Measurements from ENCODE around the gene VWA3B.
"Not testable (repeated sequence)": the region's sequence is repeated elsewhere in the genome, so short reads cannot be mapped to it uniquely, and the experiment has no call there.

The VWA3B gene

GRCh38 chr2:98085649-98086048 lies 1.3 kb upstream of the VWA3B start:
- no peak for DNase-seq
- in situ Hi-C loops (cut with MboI; ENCODE audit: low pct_unique_long_range_greater_than_20kb, low sequenced_read_pairs): no loop called here

GRCh38 chr2:98087447-98088020 lies 567 bp downstream of the VWA3B start:
- no peak for DNase-seq
- in situ Hi-C loops (cut with MboI; ENCODE audit: low pct_unique_long_range_greater_than_20kb, low sequenced_read_pairs): no loop called here

GRCh38 chr2:98088261-98088660 lies 1.3 kb downstream of the VWA3B start:
- DNase-seq: peak; percentile 84
- in situ Hi-C loops (cut with MboI; ENCODE audit: low pct_unique_long_range_greater_than_20kb, low sequenced_read_pairs): no loop called here

DNA sequence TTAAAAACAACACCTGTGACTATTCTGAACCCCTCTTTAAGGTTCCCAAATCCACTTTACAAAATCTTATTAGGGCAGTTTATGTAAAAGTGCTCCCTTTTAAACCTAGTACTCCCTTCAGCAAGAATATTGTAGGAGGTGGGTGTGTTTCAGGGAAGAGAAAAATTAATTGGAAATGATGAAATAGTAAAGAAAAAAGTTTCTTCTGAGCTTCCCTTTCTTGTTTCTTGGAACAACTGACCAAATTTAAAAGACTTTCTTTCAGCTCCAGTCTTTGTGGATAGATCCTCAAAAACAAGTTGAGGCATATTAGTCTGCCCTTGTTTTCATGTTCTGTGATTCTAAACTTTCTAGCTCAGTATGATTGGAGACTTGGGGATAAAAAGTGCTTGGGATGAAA lies 3.0 kb downstream of the VWA3B start:
- DNase-seq: no peak
- in situ Hi-C loops (cut with MboI; ENCODE audit: low pct_unique_long_range_greater_than_20kb, low sequenced_read_pairs): no loop called here

- in situ Hi-C loops (cut with MboI; ENCODE audit: low pct_unique_long_range_greater_than_20kb, low sequenced_read_pairs): no loop called here
- DNase-seq: no peak
Observed at GRCh38 chr2:98090951-98091350, 4.0 kb downstream of the VWA3B start.

- peak; percentile 43 for DNase-seq
- in situ Hi-C loops (cut with MboI; ENCODE audit: low pct_unique_long_range_greater_than_20kb, low sequenced_read_pairs): no loop called here
Observed at GRCh38 chr2:98091738-98092137, 4.8 kb downstream of the VWA3B start.

DNA sequence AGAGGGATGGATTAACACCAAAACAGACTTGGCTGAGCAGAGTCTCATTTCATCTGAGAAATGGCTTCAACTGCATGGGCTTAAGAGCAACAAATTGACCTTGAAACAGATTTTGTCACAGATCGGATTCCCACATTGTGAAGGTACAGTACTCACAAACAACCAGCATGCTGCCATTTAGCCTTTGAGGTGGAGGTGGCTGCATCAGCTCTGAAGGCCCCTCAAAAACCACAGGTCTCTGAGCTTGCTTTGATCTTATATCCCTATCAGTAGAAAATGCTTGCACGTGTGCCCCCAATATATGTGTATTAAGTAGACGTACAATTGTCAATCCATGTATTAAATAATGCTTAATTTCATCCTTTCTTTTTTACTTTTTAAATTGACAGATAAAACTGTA lies 6.2 kb downstream of the VWA3B start:
- no peak for DNase-seq
- in situ Hi-C loops (cut with MboI; ENCODE audit: low pct_unique_long_range_greater_than_20kb, low sequenced_read_pairs): no loop called here

GRCh38 chr2:98093611-98094010 lies 6.6 kb downstream of the VWA3B start:
- in situ Hi-C loops (cut with MboI; ENCODE audit: low pct_unique_long_range_greater_than_20kb, low sequenced_read_pairs): no loop called here
- DNase-seq: no peak

DNA sequence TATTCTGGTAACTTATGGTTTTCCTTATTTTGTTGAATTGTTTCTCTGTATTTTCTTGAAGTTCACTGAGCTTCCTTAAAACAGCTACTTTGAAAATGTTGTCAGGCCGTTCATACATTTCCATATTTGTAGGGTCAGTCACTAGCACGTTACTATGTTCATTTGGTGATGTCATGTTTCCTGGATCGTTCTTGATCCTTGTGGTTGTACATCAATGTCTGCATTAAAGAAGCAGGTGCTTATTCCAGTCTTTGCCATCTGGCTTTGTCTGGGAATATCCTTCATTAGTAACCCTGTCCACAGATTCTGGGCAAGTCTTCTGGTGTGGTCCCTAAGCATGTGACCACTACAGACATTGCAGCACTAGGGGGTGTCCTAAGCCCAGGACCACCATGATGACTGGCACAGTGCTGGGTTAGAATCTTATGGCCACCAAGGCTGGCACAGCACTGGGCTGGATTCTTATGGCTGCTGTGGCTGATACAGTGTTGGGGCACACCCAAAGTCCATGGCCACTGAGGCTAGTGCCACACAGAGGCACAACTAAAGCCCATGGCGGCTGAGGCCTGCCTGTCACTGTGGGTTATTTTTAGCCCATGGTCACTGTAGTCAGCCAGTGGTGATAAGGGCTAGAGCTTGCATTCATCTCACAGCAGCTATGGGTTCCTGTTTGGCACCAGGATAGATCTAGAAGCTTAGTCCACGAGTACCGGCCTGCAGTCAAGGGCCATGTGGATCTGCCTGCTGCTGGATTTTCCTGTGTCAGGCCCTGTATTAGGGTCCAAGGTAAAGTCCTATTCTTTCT lies 13.2 kb downstream of the VWA3B start:
- in situ Hi-C loops (cut with MboI; ENCODE audit: low pct_unique_long_range_greater_than_20kb, low sequenced_read_pairs): no loop called here
- DNase-seq: no peak

DNA sequence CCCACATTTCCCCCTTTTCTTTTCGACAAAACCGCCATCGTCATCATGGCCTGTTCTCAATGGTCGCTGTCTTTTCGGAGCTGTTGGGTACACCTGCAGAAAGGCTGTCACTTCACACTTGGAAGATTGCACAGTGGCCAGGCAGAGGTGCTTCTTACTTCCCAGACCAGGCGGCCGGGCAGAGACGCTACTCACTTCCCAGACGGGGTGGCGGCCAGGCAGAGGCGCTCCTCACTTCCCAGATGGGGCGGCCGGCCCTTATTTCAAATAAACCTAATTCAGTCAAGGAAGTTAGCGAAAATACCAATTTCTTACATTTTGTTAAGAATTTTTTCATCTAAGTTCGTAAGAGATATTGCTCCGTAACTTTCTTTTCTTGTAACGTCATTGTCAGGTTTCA lies 15.3 kb downstream of the VWA3B start:
- DNase-seq; in situ Hi-C loops (cut with MboI; ENCODE audit: low pct_unique_long_range_greater_than_20kb, low sequenced_read_pairs): not testable (repeated sequence)

DNA sequence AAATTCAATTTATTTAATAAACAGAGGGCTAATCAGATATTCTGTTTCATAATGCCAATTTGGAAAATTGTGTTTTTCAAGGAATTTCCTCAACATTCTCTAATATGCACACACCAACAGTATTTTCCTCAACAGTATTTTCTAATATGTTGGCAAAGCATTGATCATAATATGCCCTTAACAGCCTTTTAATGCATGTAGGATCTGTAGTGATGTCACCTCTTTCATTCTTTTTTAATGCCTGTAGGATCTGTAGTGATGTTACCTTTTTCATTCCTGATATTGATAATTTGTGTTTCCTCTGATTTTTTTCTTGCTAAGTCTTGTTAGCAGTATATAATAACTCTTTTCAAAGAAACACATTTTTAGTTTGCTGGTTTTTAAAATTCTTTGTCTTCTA lies 15.9 kb downstream of the VWA3B start:
- DNase-seq: no peak
- in situ Hi-C loops (cut with MboI; ENCODE audit: low pct_unique_long_range_greater_than_20kb, low sequenced_read_pairs): no loop called here

GRCh38 chr2:98108110-98108509 lies 21.1 kb downstream of the VWA3B start:
- DNase-seq: no peak
- in situ Hi-C loops (cut with MboI; ENCODE audit: low pct_unique_long_range_greater_than_20kb, low sequenced_read_pairs): no loop called here

DNA sequence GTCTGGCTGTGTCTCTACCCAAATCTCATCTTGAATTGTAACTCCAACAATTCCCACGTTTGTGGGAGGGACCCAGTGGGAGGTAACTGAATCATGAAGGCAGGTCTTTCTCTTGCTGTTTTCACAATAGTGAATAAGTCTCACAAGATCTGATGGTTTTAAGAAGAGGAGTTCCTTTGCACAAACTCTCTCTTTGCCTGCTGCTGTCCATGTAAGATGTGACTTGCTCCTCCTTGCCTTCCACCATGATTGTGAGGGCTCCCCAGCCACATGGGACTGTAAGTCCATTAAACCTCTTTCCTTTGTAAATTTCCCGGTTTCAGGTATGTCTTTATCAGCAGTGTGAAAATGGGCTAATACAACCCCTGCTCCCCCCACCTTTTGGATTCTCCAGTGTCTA lies 23.8 kb downstream of the VWA3B start:
- DNase-seq: no peak
- in situ Hi-C loops (cut with MboI; ENCODE audit: low pct_unique_long_range_greater_than_20kb, low sequenced_read_pairs): no loop called here

- in situ Hi-C loops (cut with MboI; ENCODE audit: low pct_unique_long_range_greater_than_20kb, low sequenced_read_pairs): no loop called here
- DNase-seq: no peak
Observed at GRCh38 chr2:98114643-98115330, 27.8 kb downstream of the VWA3B start.

DNA sequence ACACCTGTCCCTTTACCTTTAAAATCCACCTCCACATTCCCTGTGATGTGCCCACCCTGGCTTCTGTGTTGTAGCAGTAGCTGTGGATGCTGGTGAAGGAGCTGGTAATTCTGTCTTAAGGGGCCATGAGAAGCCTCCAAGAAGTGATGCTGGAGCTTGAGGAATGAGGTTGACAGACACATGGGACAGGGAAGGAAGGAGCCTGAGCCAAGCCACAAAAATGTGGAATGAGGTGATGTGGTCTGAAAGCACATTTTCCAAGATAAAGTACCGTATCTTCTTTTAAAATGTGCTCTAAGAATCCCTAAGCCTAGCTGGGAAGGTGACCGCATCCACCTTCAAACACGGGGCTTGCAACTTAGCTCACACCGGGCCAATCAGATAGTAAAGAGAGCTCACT lies 31.2 kb downstream of the VWA3B start:
- in situ Hi-C loops (cut with MboI; ENCODE audit: low pct_unique_long_range_greater_than_20kb, low sequenced_read_pairs): no loop called here
- no peak for DNase-seq

DNA sequence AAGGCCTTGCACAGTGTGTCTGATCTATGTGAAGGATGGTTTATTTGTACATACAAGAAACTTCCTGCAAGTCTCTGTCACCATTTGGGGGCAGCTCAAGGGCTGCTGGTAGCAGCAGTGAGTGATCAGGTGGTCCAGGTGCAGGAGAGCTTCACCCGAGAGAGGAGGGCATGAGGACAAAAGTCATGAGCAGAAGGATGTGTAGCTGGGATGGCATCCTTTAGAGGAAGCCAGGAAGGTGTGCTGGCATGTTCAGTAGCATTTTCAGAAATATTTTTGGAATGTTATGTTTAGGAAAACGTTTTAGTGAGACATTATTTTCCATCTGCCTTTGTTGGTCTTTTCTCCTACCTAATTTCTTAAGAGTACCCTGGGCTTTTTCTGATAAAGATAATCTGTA lies 31.9 kb downstream of the VWA3B start:
- in situ Hi-C loops (cut with MboI; ENCODE audit: low pct_unique_long_range_greater_than_20kb, low sequenced_read_pairs): no loop called here
- DNase-seq: no peak

DNA sequence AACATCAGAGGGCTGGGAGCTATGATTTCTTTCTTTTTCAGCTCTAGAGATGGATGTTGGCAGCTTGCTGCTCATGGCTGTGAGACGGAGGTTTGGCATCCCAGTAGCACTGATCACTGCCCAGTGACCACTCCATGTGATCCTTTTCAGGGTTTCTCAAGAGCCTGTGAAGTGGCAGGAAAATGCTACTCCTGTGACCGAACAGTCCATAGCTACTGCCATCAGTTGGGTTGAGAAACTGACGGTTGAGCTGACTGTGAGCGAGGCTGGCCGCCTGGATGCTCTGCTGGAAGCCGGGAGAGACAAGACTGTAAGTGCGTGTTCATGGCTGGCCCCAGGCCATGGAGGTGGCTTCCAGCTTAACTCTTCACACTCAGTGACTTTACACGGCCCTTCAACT lies 34.2 kb downstream of the VWA3B start:
- in situ Hi-C loops (cut with MboI; ENCODE audit: low pct_unique_long_range_greater_than_20kb, low sequenced_read_pairs): no loop called here
- DNase-seq: no peak

GRCh38 chr2:98122524-98122923 lies 35.6 kb downstream of the VWA3B start:
- in situ Hi-C loops (cut with MboI; ENCODE audit: low pct_unique_long_range_greater_than_20kb, low sequenced_read_pairs): no loop called here
- DNase-seq: no peak

GRCh38 chr2:98123286-98123685 lies 36.3 kb downstream of the VWA3B start:
- in situ Hi-C loops (cut with MboI; ENCODE audit: low pct_unique_long_range_greater_than_20kb, low sequenced_read_pairs): no loop called here
- peak; percentile 45 for DNase-seq

DNA sequence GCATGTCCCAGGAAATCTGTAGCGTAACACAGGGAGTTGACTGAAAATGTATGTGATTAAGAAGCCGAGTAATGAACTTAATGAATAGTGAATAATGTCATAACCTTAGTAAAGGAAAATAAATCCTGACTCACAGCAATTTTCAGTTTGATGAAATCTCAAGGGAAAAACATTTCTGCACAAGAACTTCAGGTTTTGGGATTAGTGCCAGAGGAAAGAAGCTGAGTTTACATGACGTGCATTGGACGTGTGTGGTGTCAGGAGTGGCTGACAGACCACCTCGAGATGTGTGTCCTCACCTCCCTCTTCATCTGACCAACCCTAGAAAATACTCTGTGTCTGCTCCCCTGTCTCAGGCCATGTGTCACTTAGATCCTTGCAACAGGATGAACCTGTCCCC lies 39.1 kb downstream of the VWA3B start:
- in situ Hi-C loops (cut with MboI; ENCODE audit: low pct_unique_long_range_greater_than_20kb, low sequenced_read_pairs): no loop called here
- DNase-seq: no peak
